Measurements from ENCODE around the gene COPS7A. TPM values are rescaled to one million over a fixed set of nuclear protein-coding genes. Genes with fewer than 3 reads are reported as not detected.

The COPS7A gene
- total RNA-seq, 1 experiment from 2014 or later, result 34.2 TPM

DNA sequence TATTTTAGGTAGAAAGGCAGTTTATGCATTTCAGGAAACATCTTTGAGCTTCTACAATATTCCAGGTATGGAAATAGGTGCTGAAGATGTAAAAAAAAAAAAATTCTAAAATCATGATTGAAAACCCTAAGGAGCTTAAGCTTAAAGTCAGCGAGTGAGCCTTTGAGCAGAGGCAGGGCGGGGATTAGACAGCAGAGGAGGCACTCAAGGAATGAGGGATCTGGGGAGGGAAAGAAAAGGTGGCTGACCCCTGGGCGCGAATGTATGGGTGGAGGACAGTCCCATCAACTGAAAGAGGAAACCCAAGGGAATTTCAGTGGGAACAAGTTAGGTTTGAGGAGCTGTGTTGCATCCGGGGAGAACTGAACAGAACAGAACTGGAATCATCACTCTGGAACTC is 35.9 kb downstream of the COPS7A start:
- WGBS (ENCODE audit: extremely low coverage, insufficient read length, low lambda C conversion rate), result no CpG with 5 or more reads among the region's 5 CpGs
- no peaks in the 10 kb centered on the region for H3K79me1 ChIP-seq (ENCODE audit: insufficient read depth, low read depth, low read length, poor library complexity, severe bottlenecking)
- H3K23ac ChIP-seq (ENCODE audit: insufficient read length, low read depth, low read length), result no peak overlapping the region
- Mint-ChIP-seq H3K9me3 (no peaks in the 10 kb centered on the region), H3K27me3 (ENCODE audit: low read depth) (no peaks in the 10 kb centered on the region; the same call in 1 of the 2 replicates), H3K4me3 (no peak overlapping the region), H3K4me1 (peaks cover 36 to 56% of the 10 kb centered on the region in 2 experiments), H3K27ac (peak overlapping the region in 1 of 3 experiments; percentile 56; a peak in 1 of 7 replicates), H3K36me3 (ENCODE audit: insufficient read depth in 1 of 3, low read depth in 3 of 3) (no peaks in the 10 kb centered on the region; a peak in 1 of 7 replicates)
- peaks cover 3% of the 10 kb centered on the region for H3K23me2 ChIP-seq (ENCODE audit: insufficient read length, low read depth, low read length, poor library complexity, severe bottlenecking)
- no peak overlapping the region for H2BK15ac ChIP-seq (ENCODE audit: low read depth, low read length)
- no peak overlapping the region for H3K4me2 ChIP-seq (ENCODE audit: insufficient read depth, insufficient read length, low read length)
- no peak overlapping the region for H3K9ac ChIP-seq (ENCODE audit: extremely low read depth, insufficient read length, low read length)
- H2BK120ac ChIP-seq (ENCODE audit: low read depth, low read length, poor library complexity, severe bottlenecking), result no peak overlapping the region
- H3K27me3 ChIP-seq (ENCODE audit: insufficient read depth, low read length), result no peaks in the 10 kb centered on the region
- no peak overlapping the region for H2BK20ac ChIP-seq (ENCODE audit: low read depth, low read length, poor library complexity, severe bottlenecking)
- H3K27ac ChIP-seq (ENCODE audit: insufficient read length, low read depth, low read length), result no peak overlapping the region
- no peak for DNase-seq
- no peak overlapping the region for H3K18ac ChIP-seq (ENCODE audit: insufficient read length, low read depth, low read length)
- no peak overlapping the region for H2AK5ac ChIP-seq (ENCODE audit: insufficient read length, low read length)
- H3K56ac ChIP-seq (ENCODE audit: insufficient read length, low read depth, low read length), result no peak overlapping the region
- no peak overlapping the region for H3K14ac ChIP-seq (ENCODE audit: insufficient read depth, low read length)
- no peak overlapping the region for H4K8ac ChIP-seq (replicated peaks; ENCODE audit: insufficient read length, low read depth, low read length)
- no peak overlapping the region for H3K4ac ChIP-seq (ENCODE audit: low read depth, low read length)
- H2BK5ac ChIP-seq (ENCODE audit: insufficient read length, low read length), result no peak overlapping the region
- H4K20me1 ChIP-seq (ENCODE audit: control insufficient read depth, insufficient read depth, insufficient read length), result no peaks in the 10 kb centered on the region
- no peaks in the 10 kb centered on the region for H3K9me3 ChIP-seq (ENCODE audit: control insufficient read depth, low read depth, low read length)
- H3T11ph ChIP-seq (ENCODE audit: low read length), result no peak overlapping the region
- H3K79me2 ChIP-seq (ENCODE audit: insufficient read depth, low read length), result no peaks in the 10 kb centered on the region
- H4K91ac ChIP-seq (ENCODE audit: insufficient read length, low read depth, low read length), result no peak overlapping the region
- TF ChIP-seq, protein P1, sequence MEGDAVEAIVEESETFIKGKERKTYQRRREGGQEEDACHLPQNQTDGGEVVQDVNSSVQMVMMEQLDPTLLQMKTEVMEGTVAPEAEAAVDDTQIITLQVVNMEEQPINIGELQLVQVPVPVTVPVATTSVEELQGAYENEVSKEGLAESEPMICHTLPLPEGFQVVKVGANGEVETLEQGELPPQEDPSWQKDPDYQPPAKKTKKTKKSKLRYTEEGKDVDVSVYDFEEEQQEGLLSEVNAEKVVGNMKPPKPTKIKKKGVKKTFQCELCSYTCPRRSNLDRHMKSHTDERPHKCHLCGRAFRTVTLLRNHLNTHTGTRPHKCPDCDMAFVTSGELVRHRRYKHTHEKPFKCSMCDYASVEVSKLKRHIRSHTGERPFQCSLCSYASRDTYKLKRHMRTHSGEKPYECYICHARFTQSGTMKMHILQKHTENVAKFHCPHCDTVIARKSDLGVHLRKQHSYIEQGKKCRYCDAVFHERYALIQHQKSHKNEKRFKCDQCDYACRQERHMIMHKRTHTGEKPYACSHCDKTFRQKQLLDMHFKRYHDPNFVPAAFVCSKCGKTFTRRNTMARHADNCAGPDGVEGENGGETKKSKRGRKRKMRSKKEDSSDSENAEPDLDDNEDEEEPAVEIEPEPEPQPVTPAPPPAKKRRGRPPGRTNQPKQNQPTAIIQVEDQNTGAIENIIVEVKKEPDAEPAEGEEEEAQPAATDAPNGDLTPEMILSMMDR (conservative IDR thresholded peaks at IDR 0.05), result no peak
- peaks cover 5% of the 10 kb centered on the region; the same call in 1 of the 2 replicates for H3K4me1 ChIP-seq (ENCODE audit: insufficient read depth, low read length)
- H2AFZ ChIP-seq (ENCODE audit: low read length), result no peak overlapping the region
- no peak overlapping the region for H4K5ac ChIP-seq (ENCODE audit: insufficient read length, low read depth, low read length)
- H2BK12ac ChIP-seq (ENCODE audit: insufficient read length, low read depth, low read length), result no peak overlapping the region
